ENCODE results near the gene ZIC5. TPM values are rescaled to one million over a fixed set of nuclear protein-coding genes. Genes with fewer than 3 reads are reported as not detected.

The ZIC5 gene
- total RNA-seq, 4 donors from 2014 or later: 0.19 TPM; not detected in 3

- TF ChIP-seq CTCF (IDR thresholded peaks at IDR 0.05; ENCODE audit: low read depth): no peak
Measured at GRCh38 chr13:99953138-99953755, 18.3 kb downstream of the ZIC5 start.

GRCh38 chr13:99949679-99950413 lies 21.7 kb downstream of the ZIC5 start:
- TF ChIP-seq CTCF (IDR thresholded peaks at IDR 0.05; ENCODE audit: low read depth): no peak

GRCh38 chr13:99948907-99949678 lies 22.5 kb downstream of the ZIC5 start:
- no peak for TF ChIP-seq CTCF (IDR thresholded peaks at IDR 0.05; ENCODE audit: low read depth)

GRCh38 chr13:99948411-99948810 lies 23.2 kb downstream of the ZIC5 start:
- no peak for TF ChIP-seq CTCF (IDR thresholded peaks at IDR 0.05; ENCODE audit: low read depth)

- no peak for TF ChIP-seq CTCF (IDR thresholded peaks at IDR 0.05; ENCODE audit: low read depth)
Measured at GRCh38 chr13:99947666-99948065, 23.9 kb downstream of the ZIC5 start.

- TF ChIP-seq CTCF (IDR thresholded peaks at IDR 0.05; ENCODE audit: low read depth): no peak
Measured at GRCh38 chr13:99944606-99945005, 27.0 kb downstream of the ZIC5 start.

GRCh38 chr13:99944102-99944501 lies 27.5 kb downstream of the ZIC5 start:
- no peak for TF ChIP-seq CTCF (IDR thresholded peaks at IDR 0.05; ENCODE audit: low read depth)
